Right ventricle myocardium superior (tissue), 1 donor: ENCODE measurements around the gene CCDC182. TPM values are rescaled to one million over a fixed set of nuclear protein-coding genes. Genes with fewer than 3 reads are reported as not detected.

Experiments
- ATAC-seq: fragments of 200-7000 bp; cut with Tn5 transposase; one replicate; pipeline ENCODE4 v1.9.1; 2020; ENCODE audit warnings: mild to moderate bottlenecking; ENCODE audit not compliant: poor library complexity
- DNase-seq: peaks from one replicate; pipeline ENCODE4 v3.0.0-alpha.2; 2020
- intact Hi-C: fragments of 100-400 bp; cut with DNase I; formaldehyde crosslinking; loops from one replicate; pipeline ENCODE4 v1.11.2; 2022
- long read RNA-seq: library from polyadenylated mRNA; unstranded; transcript quantifications from one replicate; pipeline ENCODE4 v2.0.0, GENCODE V29; 2021
- total RNA-seq: library from RNA; stranded (reverse); fragmentation: NEBNext Ultra II Directional; extraction: Animal tissue kit (Norgen Biotek cat#: 25700); gene quantifications from one replicate; pipeline ENCODE4 v1.2.1, GENCODE V29; 2021
- donor health status: DM: no; HTN: yes; CAD: no; lungs with severe emphysema.

CCDC182 gene
- not detected for total RNA-seq
- long read RNA-seq, result 0 reads

DNA sequence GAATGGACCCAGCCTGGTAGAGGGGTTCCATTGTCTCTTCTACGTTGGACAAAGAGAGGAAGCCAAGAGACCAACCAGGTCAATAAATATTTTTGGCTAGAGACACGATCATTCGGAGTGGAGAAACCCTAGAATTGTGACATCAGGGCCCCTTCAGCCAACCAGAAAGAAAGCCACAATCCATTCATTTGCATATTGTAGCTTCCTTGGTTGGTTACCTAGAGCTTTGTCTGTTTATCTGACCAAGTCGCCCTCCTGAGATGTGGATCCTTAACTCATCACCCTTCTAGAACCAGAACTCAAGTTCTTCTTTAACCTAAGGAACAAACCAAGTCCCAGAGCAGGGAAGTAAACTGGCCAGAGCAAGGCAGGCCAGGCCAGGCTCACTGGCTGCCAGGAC lies at the start of gene CCDC182:
TSS of gene CCDC182 (minus strand) at position 58 of the 400 bp plus-strand sequence. CDS start at position 31, 27 bp downstream.
- intact Hi-C loops, result loop anchor here (5.0 to 10.0 kb wide), 3 partner anchors 150 to 613 kb away; no protein-coding TSS in a partner anchor

DNA sequence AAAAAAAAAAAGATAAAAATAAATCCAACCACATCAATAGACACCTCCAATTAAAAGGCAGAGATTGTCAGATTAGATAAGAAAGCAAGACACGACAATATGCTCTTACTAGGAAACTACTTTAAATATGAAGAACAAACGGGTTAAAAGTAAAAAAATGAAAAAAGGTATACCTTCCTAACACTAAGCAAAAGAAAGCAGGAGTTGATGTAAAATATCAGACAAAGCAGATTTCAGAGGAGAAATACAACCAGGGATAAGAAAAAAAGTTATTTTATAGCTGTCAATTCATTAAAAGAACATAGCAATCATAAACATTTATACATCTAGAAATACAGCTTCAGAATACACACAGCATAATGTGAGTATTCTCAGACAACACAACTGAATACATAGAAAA lies 49.7 kb upstream of the CCDC182 start:
- DNase-seq (no peak), ATAC-seq (no peak)
- intact Hi-C loops, result no loop called here

More for the DNA sequence above, at the start of gene CCDC182:
- DNase-seq, result no peak
- ATAC-seq, result no peak

DNA sequence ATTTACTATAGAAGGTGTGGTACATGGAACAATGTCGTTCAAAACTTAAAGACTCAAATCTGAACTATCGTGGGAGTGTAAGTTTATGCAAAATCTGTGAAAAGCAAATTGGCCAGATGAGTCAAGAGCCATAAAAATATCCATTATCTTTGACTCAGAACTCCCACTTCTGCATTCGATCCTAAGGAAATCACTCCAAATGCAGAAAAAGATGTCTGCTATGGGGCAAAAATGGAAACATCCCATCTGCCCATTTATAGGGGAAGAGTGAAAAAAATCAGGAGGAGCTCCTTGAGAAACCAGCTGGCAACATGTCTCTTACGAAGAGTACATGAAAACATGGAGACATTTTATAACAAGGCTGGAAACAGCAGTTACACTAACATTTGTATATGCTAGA lies 43.6 kb upstream of the CCDC182 start:
- no peak for ATAC-seq
- intact Hi-C loops, result no loop called here
- DNase-seq, result no peak

DNA sequence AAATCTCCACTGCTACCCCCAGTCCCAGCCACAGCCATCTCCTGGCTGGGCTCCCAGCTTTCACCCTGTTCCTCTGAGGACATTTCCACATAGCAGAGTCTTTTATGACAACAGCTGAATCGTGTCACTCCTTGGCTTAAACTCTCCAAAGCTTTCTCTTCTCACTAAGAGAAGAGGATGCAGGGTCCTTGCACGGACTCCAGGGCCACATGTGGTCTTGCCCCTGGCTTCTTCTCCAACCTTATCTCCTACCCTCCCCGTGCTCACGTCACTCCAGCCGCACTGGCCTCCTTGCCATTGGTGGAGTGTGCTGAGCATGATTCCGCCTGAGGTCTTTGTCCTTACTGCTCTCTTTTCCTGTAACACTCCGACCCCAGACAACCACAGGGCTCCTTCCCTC lies 39.9 kb upstream of the CCDC182 start:
- ATAC-seq (peak; percentile 79), DNase-seq (peak; percentile 74)
- intact Hi-C loops, result no loop called here

DNA sequence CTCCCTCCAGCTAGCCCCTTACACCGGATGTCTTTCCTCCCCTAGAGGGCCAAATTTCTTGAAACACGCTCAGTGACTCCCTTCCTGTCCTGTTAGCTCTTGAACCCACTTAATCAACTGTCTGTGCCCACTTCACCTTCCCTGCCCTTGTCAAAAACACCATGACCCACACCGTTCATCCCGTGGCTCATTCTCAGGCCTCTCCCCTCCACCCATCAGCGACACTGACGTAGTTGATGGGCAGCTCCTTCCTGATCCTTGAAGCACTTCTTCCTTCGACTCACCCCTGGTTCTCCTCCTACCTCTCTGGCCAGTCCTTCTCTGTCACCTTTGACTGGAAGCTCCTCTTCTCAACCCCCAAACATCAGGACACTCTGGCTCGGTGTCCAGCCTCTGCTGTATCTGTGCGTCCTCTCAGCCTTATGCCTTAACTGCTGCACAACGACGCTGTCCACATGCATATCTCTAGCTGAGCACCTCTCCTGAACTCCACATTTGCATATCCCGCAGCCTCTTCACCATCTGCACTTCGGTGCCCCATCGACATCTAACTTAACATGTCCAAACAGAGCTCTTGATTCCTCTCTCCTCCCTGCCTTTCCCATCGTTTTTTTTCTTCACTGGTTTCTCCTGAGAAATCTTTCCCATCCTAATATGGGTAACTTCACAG lies 39.3 kb upstream of the CCDC182 start:
- ATAC-seq, result peak; percentile 17

DNA sequence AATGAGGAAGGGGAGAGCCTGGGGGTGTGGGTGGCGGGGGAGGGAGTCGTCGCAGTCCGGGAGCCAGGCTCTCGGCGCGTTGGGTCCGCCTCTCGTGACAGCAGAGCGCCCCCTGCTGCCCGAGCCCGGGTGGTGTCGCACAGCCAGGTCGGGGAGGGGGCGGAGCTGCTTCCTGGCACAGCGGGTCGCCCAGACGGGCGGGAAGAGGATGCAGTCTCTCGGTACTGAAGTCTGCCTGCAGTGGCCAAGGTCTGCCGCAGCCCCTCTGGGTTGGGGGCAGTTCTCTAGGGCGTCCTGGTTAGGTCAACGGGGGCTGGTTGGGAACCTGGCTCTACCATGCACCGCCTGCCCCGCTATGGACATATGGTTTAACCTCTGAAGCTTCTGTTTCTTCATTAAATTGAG lies 38.2 kb upstream of the CCDC182 start:
- DNase-seq, result peak; percentile 86
- intact Hi-C loops, result no loop called here
- ATAC-seq, result peak; percentile 78

More for the DNA sequence above, 39.3 kb upstream of the CCDC182 start:
- no peak for DNase-seq
- intact Hi-C loops, result no loop called here

DNA sequence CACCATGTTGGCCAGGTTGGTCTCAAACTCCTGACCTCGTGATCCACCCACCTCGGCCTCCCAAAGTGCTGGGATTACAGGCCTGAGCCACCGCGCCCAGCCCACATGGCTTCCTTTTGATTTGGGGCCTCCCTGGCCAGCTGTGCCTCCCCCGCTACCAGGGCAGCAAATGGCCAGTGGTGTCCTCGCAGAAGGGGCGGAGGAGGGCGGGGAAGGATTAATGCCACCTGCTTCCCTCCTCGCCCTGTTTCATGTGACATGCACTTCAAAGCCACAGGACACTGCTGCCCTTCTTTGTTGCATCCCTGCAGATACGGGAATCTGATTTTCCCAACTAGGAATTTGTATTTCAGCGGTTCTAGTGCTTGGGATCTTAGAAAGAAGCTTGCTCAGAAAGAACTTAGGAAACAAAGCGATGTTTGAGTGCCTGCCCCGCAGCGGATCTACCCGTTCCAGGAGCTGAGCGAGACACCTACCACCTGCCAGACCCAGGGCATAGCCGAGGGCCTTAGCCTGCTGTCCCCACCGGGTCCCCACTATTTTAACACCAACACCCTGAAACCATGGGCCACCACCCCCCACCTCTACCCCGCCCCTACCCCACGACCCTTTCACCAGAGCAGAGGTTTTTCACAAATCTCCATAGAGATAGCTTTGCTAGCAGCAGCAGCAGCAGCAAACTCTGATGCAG lies 37.7 kb upstream of the CCDC182 start:
- ATAC-seq (no peak), DNase-seq (no peak)
- intact Hi-C loops, result no loop called here

DNA sequence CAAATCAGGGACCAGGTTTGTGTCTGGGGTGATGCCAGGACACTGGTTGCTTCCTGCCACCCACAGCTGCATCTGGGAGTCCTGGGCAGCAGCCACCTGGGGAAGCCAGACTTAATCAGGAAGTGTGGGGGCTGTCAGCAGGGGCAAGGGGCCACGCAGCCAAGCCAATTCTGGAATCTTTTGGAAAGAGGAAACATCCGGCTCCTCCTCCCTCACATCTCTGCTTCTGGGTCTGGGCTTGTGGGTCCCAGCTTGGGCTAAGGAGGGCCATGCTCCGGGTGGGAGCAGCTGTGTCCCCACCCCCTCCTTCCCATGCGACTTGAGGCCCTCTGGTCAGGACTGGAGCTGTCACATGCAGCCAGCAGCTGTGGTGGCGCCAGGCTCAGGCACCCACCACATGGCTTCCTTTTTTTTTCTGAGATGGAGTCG lies 37.0 kb upstream of the CCDC182 start:
- intact Hi-C loops, result no loop called here
- ATAC-seq, result no peak
- peak; percentile 46 for DNase-seq

DNA sequence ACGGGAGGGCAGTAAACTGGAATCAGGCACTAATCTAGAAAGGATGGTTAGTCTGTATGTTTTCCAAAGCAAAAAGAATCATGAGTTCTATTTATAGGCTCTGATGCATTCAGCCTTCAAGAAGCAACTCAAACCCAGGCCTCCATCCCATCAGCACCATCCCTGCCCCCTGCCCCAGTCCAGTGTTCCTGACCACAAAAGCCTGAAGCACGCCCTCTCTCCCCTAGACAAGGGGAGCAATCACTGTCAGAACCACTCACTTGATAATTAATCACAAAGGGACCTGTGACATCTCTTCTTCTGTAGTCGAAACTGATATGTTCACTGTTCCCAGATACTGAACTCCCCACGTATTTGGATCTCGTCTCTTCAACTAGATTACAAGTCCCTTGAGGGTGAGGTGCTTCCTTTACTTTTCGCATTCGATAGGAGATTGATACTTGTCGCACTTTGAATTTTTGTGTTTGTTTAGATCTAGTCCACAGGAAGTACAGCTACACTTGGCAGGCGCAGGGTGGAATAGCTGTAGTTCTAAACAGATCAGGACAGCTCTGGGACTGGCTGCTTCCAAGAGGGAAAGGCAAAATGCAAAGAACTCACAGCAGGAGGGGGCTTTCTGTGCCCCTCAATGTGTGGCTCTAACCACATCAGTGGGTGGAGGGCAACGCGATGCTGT lies 36.4 kb upstream of the CCDC182 start:
- intact Hi-C loops, result no loop called here
- DNase-seq (no peak), ATAC-seq (no peak)

DNA sequence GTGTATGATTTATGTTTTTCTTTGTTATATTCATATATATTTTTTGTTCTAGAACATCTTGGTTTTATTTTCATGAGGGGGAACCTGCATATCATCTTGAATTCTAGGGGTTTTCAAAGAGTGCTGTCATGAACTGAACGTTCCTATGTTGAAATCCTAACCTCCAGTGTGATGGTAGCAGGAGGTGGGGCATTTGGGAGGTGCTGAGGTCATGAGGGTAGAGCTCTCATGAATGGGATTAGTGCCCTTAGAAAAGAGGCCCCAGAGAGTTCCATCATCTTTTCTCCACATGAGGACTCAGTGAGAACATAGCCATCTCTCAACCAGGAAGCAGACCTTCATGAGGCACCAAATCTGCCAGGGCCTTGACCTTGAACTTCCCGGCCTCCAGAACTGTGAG lies 34.6 kb upstream of the CCDC182 start:
- DNase-seq (no peak), ATAC-seq (no peak)
- intact Hi-C loops, result no loop called here

DNA sequence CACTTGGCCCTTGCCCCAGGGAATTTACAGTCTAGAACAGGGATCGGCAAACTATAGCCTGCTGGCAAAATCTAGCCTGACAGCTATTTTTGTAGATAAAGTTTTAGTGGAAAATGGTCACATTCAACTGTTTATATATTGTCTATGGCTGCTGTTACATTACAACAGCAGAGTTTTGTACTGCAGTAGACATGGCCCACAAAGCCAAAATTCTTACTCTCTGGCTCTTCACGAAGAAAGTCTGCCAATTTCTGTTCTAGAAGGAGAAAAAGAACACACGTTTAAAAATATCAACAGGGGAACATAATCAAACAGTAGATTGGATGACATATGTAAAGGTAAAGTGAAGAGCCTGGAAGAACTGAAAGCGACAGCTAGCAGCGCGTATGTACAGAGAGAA lies 33.2 kb upstream of the CCDC182 start:
- DNase-seq (no peak), ATAC-seq (no peak)
- intact Hi-C loops, result no loop called here

DNA sequence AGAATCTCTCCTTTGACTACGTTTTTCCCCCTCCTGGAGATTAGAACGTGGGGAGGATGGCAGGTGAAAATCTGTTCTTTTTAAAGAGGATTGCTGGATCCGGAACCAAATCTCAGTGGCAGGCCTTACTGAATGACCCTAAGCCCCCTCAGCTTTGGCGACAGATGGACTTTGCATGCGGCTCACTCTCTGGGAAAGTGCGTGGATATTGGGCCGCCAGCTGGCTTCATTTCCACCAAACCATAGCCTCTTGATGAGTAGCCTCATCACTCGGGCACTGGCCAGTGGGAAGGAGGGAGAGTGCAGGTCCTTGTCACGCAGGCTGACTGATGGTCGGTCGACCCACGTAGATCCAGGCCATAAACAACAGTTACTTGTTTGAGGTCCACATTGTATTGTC lies 31.3 kb upstream of the CCDC182 start:
- DNase-seq (no peak), ATAC-seq (no peak)
- intact Hi-C loops, result no loop called here

DNA sequence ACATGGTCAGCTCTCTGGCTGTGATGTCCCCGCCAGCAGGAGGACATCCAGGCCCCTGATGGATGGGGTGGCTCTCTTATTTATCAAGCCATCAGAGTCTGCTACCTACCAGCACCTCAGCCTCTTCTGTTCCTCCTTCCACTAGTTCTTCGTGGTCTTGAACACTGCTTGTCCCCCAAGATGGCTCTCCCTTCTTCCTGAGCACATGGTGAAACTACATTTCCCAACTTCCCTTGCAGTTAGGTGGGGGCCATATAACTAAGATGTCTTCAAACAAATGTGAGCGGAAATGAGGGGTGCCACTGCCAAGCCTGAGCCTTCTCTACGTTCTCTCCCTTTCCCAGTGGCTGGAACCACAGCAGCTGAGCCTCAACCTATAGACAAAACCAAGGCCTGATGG lies 29.8 kb upstream of the CCDC182 start:
- intact Hi-C loops, result no loop called here
- DNase-seq (no peak), ATAC-seq (no peak)

DNA sequence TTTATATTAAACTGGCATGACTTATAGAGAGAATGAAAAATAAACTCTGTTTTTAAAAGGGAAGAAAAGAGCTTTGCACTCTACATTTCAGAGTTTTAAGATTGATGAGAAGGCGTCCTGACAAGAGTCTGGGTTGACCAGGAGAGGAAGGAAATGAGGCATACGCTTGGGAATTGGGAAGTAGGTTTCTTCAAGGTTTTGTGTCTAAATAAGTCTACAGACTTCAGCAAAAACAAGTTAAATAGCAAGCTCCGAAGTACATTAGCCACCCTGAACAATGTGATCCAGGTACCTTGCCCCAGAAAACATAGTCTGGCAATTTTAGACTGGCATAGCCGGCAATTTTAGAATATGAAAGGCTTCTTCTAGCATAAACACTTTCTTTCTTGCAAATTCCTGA lies 28.5 kb upstream of the CCDC182 start:
- intact Hi-C loops, result no loop called here
- ATAC-seq (no peak), DNase-seq (no peak)

DNA sequence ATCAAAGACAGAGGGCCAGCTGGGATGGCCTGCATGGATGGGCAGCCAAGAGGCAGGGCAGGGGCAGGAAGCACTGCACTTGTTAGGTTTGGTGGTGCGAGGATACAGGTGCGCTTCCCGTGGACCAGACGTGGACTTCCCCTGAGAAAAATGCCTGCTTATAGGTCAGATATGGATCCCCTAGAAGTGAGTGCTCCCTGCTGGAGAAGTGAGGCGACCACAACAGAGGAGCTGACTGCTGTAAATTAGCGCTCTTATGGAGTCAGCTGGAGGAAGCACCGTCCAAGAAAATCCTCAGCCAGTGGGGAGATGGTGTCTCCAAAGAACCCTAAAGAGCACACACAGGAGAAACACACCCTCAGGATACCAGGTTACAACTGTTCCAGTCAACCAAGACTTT lies 27.7 kb upstream of the CCDC182 start:
- ATAC-seq, result no peak
- intact Hi-C loops, result no loop called here
- no peak for DNase-seq

DNA sequence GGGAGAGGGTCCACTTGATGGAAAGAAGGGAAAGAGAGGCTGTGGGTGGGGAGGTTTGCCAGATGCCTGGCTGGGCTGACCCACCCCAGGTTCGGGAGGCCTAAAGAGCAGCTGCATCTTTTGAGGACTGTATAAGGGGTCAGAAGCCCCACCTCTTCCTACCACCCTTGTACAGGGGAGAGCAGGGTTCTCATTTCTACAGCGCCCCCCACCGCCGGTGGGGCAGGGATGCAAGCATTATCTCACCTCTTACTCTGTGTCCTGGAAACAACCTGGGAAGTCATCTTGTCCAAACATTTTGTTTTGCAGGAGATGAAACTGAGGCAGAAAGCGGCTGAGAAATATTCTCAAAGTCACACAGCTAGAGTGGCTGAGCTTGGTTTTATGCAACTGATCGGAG lies 22.5 kb upstream of the CCDC182 start:
- intact Hi-C loops, result no loop called here
- no peak for DNase-seq

DNA sequence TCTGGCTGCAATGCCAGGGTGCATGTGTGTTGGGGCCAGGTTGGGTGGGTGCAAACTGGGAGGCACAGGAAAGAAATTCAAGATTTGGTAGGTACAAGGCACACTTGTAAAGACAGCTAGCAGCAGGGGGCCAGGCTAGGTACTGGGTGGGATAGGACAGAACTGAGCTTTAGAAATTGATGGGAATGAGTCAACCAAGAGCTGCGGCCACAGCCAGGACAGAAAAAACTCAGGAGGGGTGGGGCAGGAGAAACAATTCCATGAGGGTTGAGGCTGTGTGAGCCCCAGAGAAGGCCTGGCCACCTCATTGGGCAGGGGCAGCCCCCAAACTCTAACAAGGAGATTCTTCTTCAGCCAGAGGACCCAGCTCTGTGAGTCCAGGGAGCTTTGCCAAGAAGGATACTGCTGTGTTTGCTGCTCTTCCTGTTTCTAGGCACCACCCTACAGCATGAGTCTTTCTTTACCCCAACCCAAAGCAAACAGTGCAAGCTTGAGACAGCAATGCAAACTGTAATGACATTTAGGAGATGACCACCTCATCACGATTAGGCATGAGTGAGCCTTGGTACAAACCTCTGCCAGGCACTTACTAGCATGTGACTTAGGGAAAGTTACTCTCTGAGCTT lies 21.3 kb upstream of the CCDC182 start:
- no peak for ATAC-seq
- no peak for DNase-seq
- intact Hi-C loops, result no loop called here

More for the DNA sequence above, 22.5 kb upstream of the CCDC182 start:
- ATAC-seq, result no peak

DNA sequence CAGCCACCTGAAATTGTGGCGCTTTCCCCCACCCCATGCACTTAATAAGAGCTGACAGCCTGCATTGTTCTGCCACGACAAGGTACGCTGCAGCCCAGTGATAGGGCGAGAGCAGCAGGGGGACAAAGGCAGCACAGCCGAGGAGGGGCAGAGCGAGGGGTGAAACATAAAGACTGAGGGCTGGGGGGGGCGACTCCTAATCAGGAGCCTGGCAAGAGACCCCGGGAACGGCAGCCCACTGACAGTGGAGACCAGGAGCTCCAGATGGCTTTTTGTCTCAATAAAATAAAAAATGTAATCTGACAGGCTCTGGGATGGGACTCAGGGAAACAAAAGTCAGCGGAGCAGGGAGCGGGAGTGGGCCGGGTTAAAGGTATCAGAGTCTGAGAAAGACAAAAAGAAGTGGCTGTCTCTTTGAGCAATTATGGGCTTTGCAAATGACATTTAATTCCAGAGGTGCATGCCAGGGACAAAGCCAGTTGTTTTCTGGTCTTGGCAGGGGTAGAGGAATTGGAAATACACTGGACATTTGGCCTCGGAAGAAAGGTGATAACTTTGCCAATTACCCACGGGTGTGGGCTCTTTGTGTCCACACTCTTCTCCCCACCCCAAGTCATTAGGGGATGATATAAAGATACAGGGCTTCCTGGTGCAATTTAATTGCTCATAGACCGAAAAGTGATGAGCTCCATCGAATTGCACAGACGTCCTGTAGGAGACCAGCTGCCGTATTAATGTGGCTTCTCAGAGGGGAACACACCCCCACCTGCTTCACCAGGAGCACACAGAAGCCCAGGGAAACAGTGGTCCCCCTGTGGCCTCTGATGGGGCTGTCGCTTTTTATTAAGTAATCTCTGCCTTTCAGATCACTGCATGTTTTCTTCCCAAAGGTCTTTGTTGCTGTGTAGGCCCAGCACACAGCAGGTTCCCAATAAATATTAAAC lies 17.6 kb upstream of the CCDC182 start:
- intact Hi-C loops, result no loop called here
- DNase-seq (no peak), ATAC-seq (no peak)
